ENCODE data around the gene CITED1. TPM values are rescaled to one million over a fixed set of nuclear protein-coding genes. Genes with fewer than 3 reads are reported as not detected.
A peak's percentile ranks its signal among the peaks of the same experiment; 100 is the strongest.

Gene CITED1
- total RNA-seq, 4 donors from 2014 or later, result 0.60 to 5.0 (median 4.7) TPM; not detected in 1

DNA sequence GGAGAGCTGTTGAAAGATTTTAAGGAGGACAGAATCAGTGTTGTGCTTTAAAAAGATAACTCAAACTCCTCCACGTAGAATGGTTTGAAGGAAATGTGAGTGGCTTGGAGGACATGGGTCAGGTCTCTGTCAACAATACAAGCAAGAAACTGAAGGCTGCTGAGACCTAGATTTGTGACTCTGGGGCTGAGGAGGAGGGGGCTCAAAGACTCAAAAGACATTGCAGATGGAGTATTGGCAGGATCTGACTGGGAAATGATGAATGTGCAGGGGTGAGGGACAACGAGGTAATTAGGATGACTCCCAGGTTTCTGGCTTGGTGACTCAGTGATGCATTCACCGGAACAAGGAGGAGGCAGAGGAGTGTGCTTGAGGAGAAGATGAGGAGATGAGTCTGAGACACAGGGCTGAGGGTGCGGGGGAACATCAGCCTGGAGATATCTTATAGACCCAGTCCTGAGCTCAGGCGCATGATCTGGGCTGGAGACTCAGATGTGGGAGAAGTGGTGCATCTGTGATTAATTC lies 25.3 kb downstream of the CITED1 start:
- TF ChIP-seq, protein P1, sequence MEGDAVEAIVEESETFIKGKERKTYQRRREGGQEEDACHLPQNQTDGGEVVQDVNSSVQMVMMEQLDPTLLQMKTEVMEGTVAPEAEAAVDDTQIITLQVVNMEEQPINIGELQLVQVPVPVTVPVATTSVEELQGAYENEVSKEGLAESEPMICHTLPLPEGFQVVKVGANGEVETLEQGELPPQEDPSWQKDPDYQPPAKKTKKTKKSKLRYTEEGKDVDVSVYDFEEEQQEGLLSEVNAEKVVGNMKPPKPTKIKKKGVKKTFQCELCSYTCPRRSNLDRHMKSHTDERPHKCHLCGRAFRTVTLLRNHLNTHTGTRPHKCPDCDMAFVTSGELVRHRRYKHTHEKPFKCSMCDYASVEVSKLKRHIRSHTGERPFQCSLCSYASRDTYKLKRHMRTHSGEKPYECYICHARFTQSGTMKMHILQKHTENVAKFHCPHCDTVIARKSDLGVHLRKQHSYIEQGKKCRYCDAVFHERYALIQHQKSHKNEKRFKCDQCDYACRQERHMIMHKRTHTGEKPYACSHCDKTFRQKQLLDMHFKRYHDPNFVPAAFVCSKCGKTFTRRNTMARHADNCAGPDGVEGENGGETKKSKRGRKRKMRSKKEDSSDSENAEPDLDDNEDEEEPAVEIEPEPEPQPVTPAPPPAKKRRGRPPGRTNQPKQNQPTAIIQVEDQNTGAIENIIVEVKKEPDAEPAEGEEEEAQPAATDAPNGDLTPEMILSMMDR (IDR thresholded peaks at IDR 0.05), result no peak
- no peak for ATAC-seq (ENCODE audit: low FRiP score)
- DNase-seq (ENCODE audit: low spot score), result no peak

DNA sequence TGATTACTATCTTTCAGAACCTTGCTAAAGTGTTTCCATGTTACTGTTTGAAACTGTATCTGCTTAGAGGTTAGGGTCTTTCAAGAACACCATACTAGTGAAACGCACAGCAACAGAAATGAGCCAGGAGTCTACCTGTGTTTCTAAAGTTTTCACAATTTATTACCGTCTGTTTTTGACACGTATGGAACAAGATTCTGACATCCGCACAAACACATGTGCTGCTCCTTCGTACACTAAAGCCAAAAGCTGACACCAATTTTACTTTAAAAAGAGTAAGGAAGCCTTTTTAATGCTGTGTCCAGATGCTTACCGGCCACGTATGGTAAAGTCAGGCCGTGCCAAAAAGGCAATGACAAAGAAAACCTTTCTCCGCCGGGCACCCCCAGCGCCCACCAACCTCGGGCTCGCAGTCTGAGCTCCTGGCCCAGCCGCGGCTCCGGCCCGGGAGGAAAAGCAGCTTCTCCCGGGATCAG lies 29.2 kb downstream of the CITED1 start:
- TF ChIP-seq, protein P1 (IDR thresholded peaks at IDR 0.05), result no peak
- peak; percentile 28 for ATAC-seq (ENCODE audit: low FRiP score)
- DNase-seq (ENCODE audit: low spot score), result no peak

DNA sequence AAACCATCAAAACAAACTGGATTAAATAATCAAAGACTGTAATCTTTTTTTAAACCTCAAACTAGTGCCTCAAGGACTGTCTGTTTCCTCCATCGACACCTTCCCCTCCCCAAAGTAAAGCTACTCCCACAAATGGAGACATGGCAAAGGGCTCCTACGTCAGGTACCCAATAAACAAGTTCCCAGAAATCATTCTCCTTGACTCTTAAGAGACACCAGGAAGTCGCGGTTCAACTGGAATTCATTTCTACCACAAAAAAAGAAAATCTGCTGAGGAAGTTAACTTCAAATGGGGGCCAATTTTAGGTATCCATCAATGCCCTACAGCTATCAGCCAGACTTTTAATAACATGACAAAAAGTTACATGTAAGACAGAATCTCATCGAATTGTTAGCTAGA lies 31.2 kb downstream of the CITED1 start:
- TF ChIP-seq, protein P1 (IDR thresholded peaks at IDR 0.05), result no peak
- no peak for ATAC-seq (ENCODE audit: low FRiP score)
- DNase-seq (ENCODE audit: low spot score), result no peak

DNA sequence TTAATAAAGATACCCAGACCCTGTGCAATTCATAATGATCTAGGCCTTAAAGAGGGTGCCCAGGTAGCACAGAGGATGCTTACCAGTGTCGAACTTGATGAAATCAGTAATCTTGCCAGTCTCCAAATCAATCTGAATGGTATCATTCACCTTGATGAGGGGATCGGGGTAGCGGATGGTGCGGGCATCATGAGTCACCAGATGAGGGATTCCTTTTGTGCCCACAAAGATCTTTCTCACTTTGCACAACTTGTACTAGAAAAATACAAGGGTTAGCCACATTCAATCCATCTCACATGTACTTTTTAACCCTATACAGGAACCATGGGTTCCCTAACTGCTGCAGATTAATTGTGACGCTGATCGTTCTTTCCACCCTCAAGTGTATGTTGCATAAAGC lies 32.0 kb downstream of the CITED1 start:
- no peak for ATAC-seq (ENCODE audit: low FRiP score)
- no peak for DNase-seq (ENCODE audit: low spot score)
- TF ChIP-seq, protein P1 (IDR thresholded peaks at IDR 0.05), result no peak

DNA sequence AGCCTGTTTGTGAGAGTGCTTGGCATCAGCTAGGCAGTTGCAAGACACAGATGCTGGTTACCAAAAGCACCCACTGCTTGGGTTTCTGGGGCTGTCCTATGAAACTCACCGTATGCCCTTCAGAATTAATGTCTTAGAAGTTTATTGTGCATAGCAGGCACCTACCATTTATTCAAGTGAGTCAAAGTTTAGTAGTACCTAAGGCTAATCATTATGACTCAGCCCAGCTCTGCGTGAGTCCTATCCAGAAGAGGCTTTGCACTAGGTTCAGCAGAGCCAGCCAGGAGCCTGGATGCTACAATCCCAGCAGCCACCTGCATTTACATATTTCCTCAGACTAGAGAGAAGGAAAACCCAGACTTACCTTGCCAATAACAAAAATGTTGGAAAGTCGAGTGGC lies 32.8 kb downstream of the CITED1 start:
- TF ChIP-seq, protein P1 (IDR thresholded peaks at IDR 0.05), result no peak
- DNase-seq (ENCODE audit: low spot score), result no peak
- no peak for ATAC-seq (ENCODE audit: low FRiP score)

DNA sequence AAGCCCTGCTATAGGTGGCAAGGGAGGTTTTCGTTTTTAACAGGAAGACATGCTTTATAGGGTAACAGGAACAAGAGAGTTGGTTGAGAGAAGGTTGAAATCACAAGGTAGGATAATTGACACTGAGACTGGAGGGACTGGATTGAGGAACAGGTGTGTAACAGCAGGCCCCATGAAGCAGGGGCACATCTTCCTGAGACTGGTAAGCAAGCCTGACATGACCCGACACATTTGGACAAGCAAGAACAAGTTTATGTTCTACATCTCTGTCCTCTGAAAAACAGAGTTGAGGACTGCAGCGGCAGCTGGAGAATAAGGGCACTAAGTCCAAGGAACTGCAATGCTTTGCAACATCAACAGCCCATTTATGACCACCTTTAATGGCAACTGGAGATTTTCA lies 33.9 kb downstream of the CITED1 start:
- DNase-seq (ENCODE audit: low spot score), result no peak
- ATAC-seq (ENCODE audit: low FRiP score), result no peak
- TF ChIP-seq, protein P1 (IDR thresholded peaks at IDR 0.05), result no peak

DNA sequence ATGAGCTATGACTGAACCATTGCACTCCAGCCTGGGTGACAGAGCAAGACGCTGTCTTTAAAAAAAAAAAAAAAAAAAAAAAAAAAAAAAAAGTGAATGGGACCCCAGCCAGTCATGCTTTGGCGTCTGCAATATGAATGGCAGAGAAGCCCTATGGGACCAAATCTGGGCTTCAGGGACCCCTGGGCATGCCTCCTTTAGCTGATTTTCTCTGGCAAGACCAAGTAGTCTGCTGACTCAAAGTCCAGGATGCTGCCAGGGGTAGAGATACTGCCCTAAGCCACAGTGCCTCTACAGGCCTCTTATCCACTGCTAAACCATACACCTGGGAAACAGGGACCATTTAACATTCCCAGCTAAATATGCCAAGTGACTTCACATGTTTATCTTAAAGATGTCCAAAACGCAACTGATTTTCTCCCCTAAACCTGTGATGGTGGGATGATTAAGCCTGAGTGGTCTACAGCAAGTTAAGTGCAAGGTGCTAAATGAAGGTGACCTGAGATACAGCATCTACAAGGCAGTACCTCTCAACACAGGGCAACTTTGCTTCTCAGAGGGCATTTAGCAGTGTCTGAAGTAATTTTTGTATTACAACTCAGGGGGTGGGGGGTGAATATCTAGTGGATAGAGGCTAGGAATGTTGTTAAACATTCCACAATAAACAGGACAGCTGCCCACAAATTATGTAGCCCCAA lies 34.5 kb downstream of the CITED1 start:
- TF ChIP-seq, protein P1 (IDR thresholded peaks at IDR 0.05), result no peak
- no peak for ATAC-seq (ENCODE audit: low FRiP score)
- DNase-seq (ENCODE audit: low spot score), result no peak

Data from omental fat pad (tissue), 4 donors.